Neural cell (in vitro differentiated cells): ENCODE data around the gene PDIA2.

ENCODE experiments used
- CTCF ChIP-seq: fragments of 450-650 bp; IDR thresholded peaks from 2 replicates; pipeline ENCODE4 v1.5.1; 2014; ENCODE audit warnings: antibody characterized with exemption, mild to moderate bottlenecking, moderate library complexity; ENCODE audit not compliant: poor library complexity, severe bottlenecking
- EZH2 ChIP-seq: fragments of 200-600, 300-800 bp; shearing (Covaris generic), sonication (generic); IDR thresholded peaks from 2 replicates; pipeline ENCODE4 v1.6.1; 2014; ENCODE audit warnings: antibody characterized with exemption, low read length, borderline replicate concordance, mild to moderate bottlenecking; ENCODE audit not compliant: insufficient read depth, poor library complexity, severe bottlenecking
- REST ChIP-seq: IDR thresholded peaks from 2 replicates; pipeline ENCODE4 v1.6.1; 2012; ENCODE audit warnings: borderline replicate concordance

GRCh38 chr16:264440-264951 is 18.5 kb upstream of the PDIA2 start:
- TF ChIP-seq CTCF (no peak), EZH2 (no peak), REST (no peak)
